ENCODE measurements around the gene AP1G2. TPM values are rescaled to one million over a fixed set of nuclear protein-coding genes. Genes with fewer than 3 reads are reported as not detected.

The AP1G2 gene
- total and polyA plus RNA-seq, 2 of the 13 experiments (the other 11 are each of a cell fraction or from before 2014, with no cell fraction given), result 96.9 to 611 TPM

- TF ChIP-seq HNRNPH1 (optimal IDR thresholded peaks at IDR 0.05; ENCODE audit: low read depth, low read length) (peak; percentile 92), HMG20A (CRISPR knock-in tag; IDR thresholded peaks at IDR 0.05; ENCODE audit: borderline replicate concordance) (peak; percentile 42; the same call in 1 of the 2 replicates), MYC (CRISPR knock-in tag; IDR thresholded peaks at IDR 0.05; ENCODE audit: borderline replicate concordance) (peak; percentile 74), EED (CRISPR knock-in tag; IDR thresholded peaks at IDR 0.05) (peak; percentile 19), RELA (CRISPR knock-in tag; IDR thresholded peaks at IDR 0.05) (peak; percentile 98), PHF21A (CRISPR knock-in tag; IDR thresholded peaks at IDR 0.05) (peak; percentile 92), ZNF530 (CRISPR knock-in tag; IDR thresholded peaks at IDR 0.05; ENCODE audit: low read depth) (no peak), BRD4 (CRISPR knock-in tag; IDR thresholded peaks at IDR 0.05) (peak; percentile 71), ZNF740 (CRISPR knock-in tag; IDR thresholded peaks at IDR 0.05) (no peak; the same call in none of the 2 replicates), ZNF614 (CRISPR knock-in tag; IDR thresholded peaks at IDR 0.05; ENCODE audit: borderline replicate concordance) (peak; percentile 87; the same call in 1 of the 2 replicates), RFX5 (IDR thresholded peaks at IDR 0.05; ENCODE audit: low read depth, low read length) (no peak), SMYD3 (CRISPR knock-in tag; IDR thresholded peaks at IDR 0.05) (peak; percentile 91; the same call in 1 of the 2 replicates), NR2F6 (IDR thresholded peaks at IDR 0.05) (peak; percentile 54; the same call in 1 of the 2 replicates), NR2F6 (CRISPR knock-in tag; IDR thresholded peaks at IDR 0.05) (peak; percentile 85), MED13 (CRISPR knock-in tag; IDR thresholded peaks at IDR 0.05) (peak; percentile 78; the same call in 1 of the 2 replicates), ZNF335 (CRISPR knock-in tag; IDR thresholded peaks at IDR 0.05) (peak; percentile 88), ZNF468 (CRISPR knock-in tag; IDR thresholded peaks at IDR 0.05) (peak; percentile 68; the same call in 1 of the 2 replicates), ZBTB10 (CRISPR knock-in tag; IDR thresholded peaks at IDR 0.05; ENCODE audit: borderline replicate concordance) (peak; percentile 84; the same call in 1 of the 2 replicates), ZNF136 (CRISPR knock-in tag; IDR thresholded peaks at IDR 0.05; ENCODE audit: low read depth) (0 out of 2 replicates have a peak, but pooled peaks have one; percentile 89), ZKSCAN1 (IDR thresholded peaks at IDR 0.05; ENCODE audit: low read length) (no peak), MIER3 (CRISPR knock-in tag; IDR thresholded peaks at IDR 0.05; ENCODE audit: borderline replicate concordance) (peak; percentile 87; the same call in 1 of the 2 replicates), ZFP62 (CRISPR knock-in tag; IDR thresholded peaks at IDR 0.05) (no peak), ZNF484 (CRISPR knock-in tag; IDR thresholded peaks at IDR 0.05; ENCODE audit: borderline replicate concordance, low read depth) (peak; percentile 49; the same call in 1 of the 2 replicates), ZNF674 (CRISPR knock-in tag; IDR thresholded peaks at IDR 0.05; ENCODE audit: low read depth) (no peak), HNRNPUL1 (IDR thresholded peaks at IDR 0.05; ENCODE audit: low read depth, low read length) (no peak), SRY (CRISPR knock-in tag; IDR thresholded peaks at IDR 0.05) (peak; percentile 97), ZNF660 (CRISPR knock-in tag; IDR thresholded peaks at IDR 0.05; ENCODE audit: borderline replicate concordance, low read depth) (no peak; the same call in 1 of the 2 replicates), SETDB1 (CRISPR knock-in tag; IDR thresholded peaks at IDR 0.05; ENCODE audit: borderline replicate concordance) (no peak), TAF1 (CRISPR knock-in tag; IDR thresholded peaks at IDR 0.05) (peak; percentile 92)
Observed at GRCh38 chr14:23567186-23568020, at the start of gene AP1G2 (continued).
